Ureter (tissue), 1 donor: ENCODE results near the gene DELE1. TPM values are rescaled to one million over a fixed set of nuclear protein-coding genes. Genes with fewer than 3 reads are reported as not detected.

Experiments used
- total RNA-seq: library from RNA; stranded (reverse); gene quantifications from one replicate; pipeline ENCODE4 v1.2.4, GENCODE V29; 2023
- donor health status: DM: yes; HTN: yes; CAD: no.

The DELE1 gene
- total RNA-seq, 1 donor from 2014 or later = 109 TPM

Other genes starting within 250 kb of the DELE1 start
- gene ARAP3, start 241.6 kb upstream of the DELE1 start, total RNA-seq = 39.2 TPM
- 127 TPM for gene PCDH1, start 45.5 kb upstream of the DELE1 start, total RNA-seq
- 7.4 TPM for gene PCDH12, start 34.3 kb downstream of the DELE1 start, total RNA-seq
- gene RNF14, start 45.2 kb downstream of the DELE1 start, total RNA-seq = 59.3 TPM
- gene GNPDA1, start 89.2 kb downstream of the DELE1 start, total RNA-seq = 60.0 TPM
- 69.6 TPM for gene NDFIP1, start 184.9 kb downstream of the DELE1 start, total RNA-seq